Sigmoid colon (tissue), 7 donors: Measurements from ENCODE around the gene DIP2C. TPM values are rescaled to one million over a fixed set of nuclear protein-coding genes. Genes with fewer than 3 reads are reported as not detected.

Source experiments
- DNase-seq: peaks from one replicate; pipeline ENCODE4 v3.0.0-alpha.2; 2019
- H3K27ac ChIP-seq, 4 donors: fragments of 200-600 bp; sonication (generic); one replicate each; pipeline ENCODE4 v1.5.1; 2016 to 2019; ENCODE audit warnings: mild to moderate bottlenecking in 1 of 4
- H3K27me3 ChIP-seq, 3 donors: fragments of 200-600 bp; sonication (generic); one replicate each; pipeline ENCODE4 v1.5.1; 2019; ENCODE audit warnings: mild to moderate bottlenecking in 1 of 3
- H3K36me3 ChIP-seq, 4 donors: fragments of 200-600 bp; sonication (generic); one replicate each; pipeline ENCODE4 v1.5.1; 2016 to 2019
- H3K4me1 ChIP-seq, 4 donors: fragments of 200-600 bp; sonication (generic); one replicate each; pipeline ENCODE4 v1.5.1; 2017 to 2019
- H3K4me3 ChIP-seq, 4 donors: fragments of 200-600 bp; sonication (generic); one replicate each; pipeline ENCODE4 v1.5.1; 2017 to 2019; ENCODE audit warnings: mild to moderate bottlenecking in 2 of 4, moderate library complexity in 1 of 4
- H3K9me3 ChIP-seq, 4 donors: fragments of 200-600 bp in 3 of 4; sonication (generic) in 3 of 4; one replicate each; pipeline versions ENCODE4 v1.5.1 to v1.6.1; 2013 to 2019
- EP300 ChIP-seq, 4 donors: sonication (generic); formaldehyde crosslinking; IDR thresholded peaks; one replicate each; pipeline ENCODE4 v1.6.1; 2017; ENCODE audit warnings: antibody characterized with exemption in 4 of 4
- POLR2A ChIP-seq, 2 donors: fragments of 450-650 bp; IDR thresholded peaks; one replicate each; pipeline ENCODE4 v1.6.1; 2016; ENCODE audit warnings: antibody characterized with exemption in 2 of 2, mild to moderate bottlenecking in 2 of 2, moderate library complexity in 2 of 2
- POLR2AphosphoS5 ChIP-seq, 4 donors: sonication (generic); formaldehyde crosslinking; IDR thresholded peaks; one replicate each; pipeline ENCODE4 v1.6.1; 2017; ENCODE audit warnings: antibody characterized with exemption in 4 of 4
- WGBS, 2 donors: extraction: QIAGEN DNeasy Blood & Tissue Kit; methylation state at CpG; one replicate each; pipeline ENCODE4 v1.1.7; 2013; 5-methylcytosine and 5-hydroxymethylcytosine counted together
- intact Hi-C: fragments of 100-400 bp; cut with DNase I; formaldehyde crosslinking; loops from one replicate; pipeline ENCODE4 v1.15.1; 2023
- polyA plus RNA-seq, 3 donors: library from polyadenylated mRNA; stranded (reverse); fragments of 200-250 nt; gene quantifications; one replicate each; pipeline ENCODE4 v1.2.3, GENCODE V29; 2013
- total RNA-seq, 4 donors: library from RNA; depleted of rRNA; stranded (reverse); fragments of >200 nt; gene quantifications; one replicate each; pipeline ENCODE4 v1.1.0, GENCODE V29; 2016
- TF ChIP-seq, protein P1 (sequence below), 4 experiments: fragments of 450-650 bp in 3 of 4; fragments of 200-600 bp in 1 of 4; IDR thresholded peaks; one replicate each; pipeline ENCODE4 v1.5.1; 2016 to 2019; ENCODE audit warnings: antibody characterized with exemption in 4 of 4, mild to moderate bottlenecking in 3 of 4, moderate library complexity in 2 of 4
- donor health status: healthy with polysubstance abuse.
- donor health status: Bipolar disorder and iron deficiency.
- donor health status: healthy.

The DIP2C gene
- total and polyA plus RNA-seq, 7 donors, result 1.8 to 67.9 (median 42.1) TPM

DNA sequence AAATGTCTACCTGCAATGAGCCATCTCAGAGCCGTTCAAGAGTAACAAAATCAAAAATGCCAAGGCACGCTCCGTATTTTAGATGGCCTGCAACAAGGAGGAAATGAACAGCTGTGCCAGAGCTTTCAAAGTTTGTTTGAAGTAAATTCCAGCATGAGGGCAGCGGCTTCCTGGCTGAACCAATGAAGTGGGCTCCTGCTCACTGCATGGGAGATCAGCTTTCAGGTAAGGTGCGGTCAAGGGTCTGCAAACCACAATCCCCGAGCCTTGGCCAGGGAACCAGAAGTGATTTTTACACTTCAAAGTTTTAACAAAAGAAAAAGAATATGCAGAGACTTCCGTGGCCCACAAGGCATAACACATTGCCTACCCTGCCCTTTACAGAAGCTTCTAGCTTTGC lies 120.6 kb downstream of the DIP2C start:
- intact Hi-C loops, result no loop called here
- H3K27ac ChIP-seq, result no peak overlapping the region
- no peak overlapping the region for H3K4me3 ChIP-seq
- DNase-seq, result no peak
- TF ChIP-seq EP300 (IDR thresholded peaks at IDR 0.05), result no peak
- TF ChIP-seq POLR2AphosphoS5 (IDR thresholded peaks at IDR 0.05), result no peak
- TF ChIP-seq, protein P1, sequence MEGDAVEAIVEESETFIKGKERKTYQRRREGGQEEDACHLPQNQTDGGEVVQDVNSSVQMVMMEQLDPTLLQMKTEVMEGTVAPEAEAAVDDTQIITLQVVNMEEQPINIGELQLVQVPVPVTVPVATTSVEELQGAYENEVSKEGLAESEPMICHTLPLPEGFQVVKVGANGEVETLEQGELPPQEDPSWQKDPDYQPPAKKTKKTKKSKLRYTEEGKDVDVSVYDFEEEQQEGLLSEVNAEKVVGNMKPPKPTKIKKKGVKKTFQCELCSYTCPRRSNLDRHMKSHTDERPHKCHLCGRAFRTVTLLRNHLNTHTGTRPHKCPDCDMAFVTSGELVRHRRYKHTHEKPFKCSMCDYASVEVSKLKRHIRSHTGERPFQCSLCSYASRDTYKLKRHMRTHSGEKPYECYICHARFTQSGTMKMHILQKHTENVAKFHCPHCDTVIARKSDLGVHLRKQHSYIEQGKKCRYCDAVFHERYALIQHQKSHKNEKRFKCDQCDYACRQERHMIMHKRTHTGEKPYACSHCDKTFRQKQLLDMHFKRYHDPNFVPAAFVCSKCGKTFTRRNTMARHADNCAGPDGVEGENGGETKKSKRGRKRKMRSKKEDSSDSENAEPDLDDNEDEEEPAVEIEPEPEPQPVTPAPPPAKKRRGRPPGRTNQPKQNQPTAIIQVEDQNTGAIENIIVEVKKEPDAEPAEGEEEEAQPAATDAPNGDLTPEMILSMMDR (IDR thresholded peaks at IDR 0.05), result no peak
- TF ChIP-seq POLR2A (IDR thresholded peaks at IDR 0.05), result no peak
- H3K27me3 ChIP-seq, result no peaks in the 10 kb centered on the region
- peaks cover 0 to 74% (median 52%) of the 10 kb centered on the region in 4 donors for H3K4me1 ChIP-seq
- 95 to 96% methylated on average over 7 of the region's 7 CpGs for WGBS, 2 donors
- H3K36me3 ChIP-seq, result no peaks in the 10 kb centered on the region
- peaks cover 0 to 4% (median 0%) of the 10 kb centered on the region in 4 donors for H3K9me3 ChIP-seq

DNA sequence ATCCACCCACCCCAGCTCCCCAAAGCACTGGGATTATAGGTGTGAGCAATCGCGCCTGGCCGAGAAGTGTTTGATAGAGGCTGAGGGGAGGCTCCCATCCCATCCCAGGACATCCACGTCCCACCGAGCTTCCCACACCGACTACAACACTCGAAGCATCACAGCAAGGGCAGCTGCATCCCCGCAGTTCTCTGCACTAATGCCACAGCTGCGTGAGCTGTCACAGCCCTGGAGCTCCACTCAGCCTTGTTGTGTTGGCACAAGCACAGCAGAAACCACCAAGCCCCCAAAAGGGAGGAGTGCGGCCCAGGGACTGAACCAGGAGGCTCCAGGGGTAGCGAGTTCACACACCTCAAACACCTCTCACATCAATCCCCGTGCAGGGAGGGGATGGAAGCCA lies 121.6 kb downstream of the DIP2C start:
- Histone ChIP-seq H3K27me3 (no peaks in the 10 kb centered on the region), H3K4me3 (no peak overlapping the region), H3K36me3 (no peaks in the 10 kb centered on the region), H3K27ac (no peak overlapping the region), H3K4me1 (peaks cover 0 to 70% (median 54%) of the 10 kb centered on the region in 4 donors), H3K9me3 (peaks cover 0 to 4% (median 0%) of the 10 kb centered on the region in 4 donors)
- 91 to 96% methylated on average over 12 of the region's 12 CpGs for WGBS, 2 donors
- no peak for DNase-seq
- TF ChIP-seq, protein P1 (IDR thresholded peaks at IDR 0.05), result no peak
- TF ChIP-seq EP300 (IDR thresholded peaks at IDR 0.05) (no peak), POLR2AphosphoS5 (IDR thresholded peaks at IDR 0.05) (no peak), POLR2A (IDR thresholded peaks at IDR 0.05) (no peak)
- intact Hi-C loops, result no loop called here

DNA sequence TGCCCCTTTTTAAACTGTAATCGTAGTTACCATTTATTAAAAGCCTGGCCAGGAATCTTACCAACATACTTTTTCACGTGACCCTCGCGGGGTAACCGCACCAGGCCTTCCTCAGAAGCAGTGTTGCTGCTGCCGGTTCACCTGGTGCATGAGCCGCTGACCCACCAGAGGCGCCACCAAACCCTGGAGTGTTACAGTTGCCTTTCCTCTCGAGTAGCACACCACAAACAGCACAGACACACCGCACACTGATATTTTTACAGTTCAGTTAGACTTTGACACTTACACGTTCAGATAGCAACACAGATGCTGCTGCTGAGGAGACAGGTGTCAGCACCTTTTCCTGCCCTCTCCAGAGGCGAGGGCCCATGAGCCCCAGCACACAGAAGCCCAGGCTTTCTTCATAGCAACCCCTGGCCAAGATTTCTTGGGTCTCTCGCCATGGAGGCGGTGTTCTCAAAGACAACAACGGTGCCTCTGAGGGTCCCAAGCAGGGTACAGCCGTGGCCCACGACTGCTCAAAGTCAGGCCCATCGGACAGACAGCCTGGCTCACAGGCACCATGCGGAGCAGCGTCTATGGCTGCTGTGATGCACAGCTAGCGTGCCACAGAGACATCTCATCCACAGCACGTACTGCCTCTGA lies 123.1 kb downstream of the DIP2C start:
- Histone ChIP-seq H3K27ac (no peak overlapping the region), H3K4me1 (peaks cover 0 to 70% (median 53%) of the 10 kb centered on the region in 4 donors), H3K36me3 (no peaks in the 10 kb centered on the region), H3K4me3 (no peak overlapping the region), H3K9me3 (peaks cover 0 to 4% (median 0%) of the 10 kb centered on the region in 4 donors), H3K27me3 (no peaks in the 10 kb centered on the region)
- TF ChIP-seq, protein P1 (IDR thresholded peaks at IDR 0.05), result no peak
- TF ChIP-seq POLR2A (IDR thresholded peaks at IDR 0.05), result no peak
- TF ChIP-seq EP300 (IDR thresholded peaks at IDR 0.05), result no peak
- TF ChIP-seq POLR2AphosphoS5 (IDR thresholded peaks at IDR 0.05), result no peak
- no peak for DNase-seq
- intact Hi-C loops, result no loop called here
- 78 to 87% methylated on average over 22 of the region's 22 CpGs for WGBS, 2 donors

DNA sequence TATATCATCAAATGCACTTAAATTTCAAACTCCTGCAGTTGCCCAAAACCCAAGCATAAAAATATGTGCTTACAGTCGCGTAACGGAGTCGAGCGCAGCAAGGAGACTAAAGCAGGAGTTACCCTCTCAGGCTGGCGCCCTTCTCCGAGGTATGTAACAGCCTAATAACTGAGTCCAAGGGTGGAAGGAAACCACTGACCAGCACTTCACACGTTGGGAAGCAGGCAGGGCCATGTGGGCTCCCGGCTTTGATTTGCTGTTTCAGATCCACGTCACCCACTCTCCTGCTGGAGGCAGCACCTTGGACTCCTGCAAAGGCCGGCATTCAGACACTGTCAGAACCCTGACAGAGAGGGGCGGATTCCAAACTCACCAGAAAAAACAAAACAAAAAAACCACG lies 123.8 kb downstream of the DIP2C start:
- Histone ChIP-seq H3K36me3 (no peaks in the 10 kb centered on the region), H3K4me1 (peaks cover 0 to 70% (median 49%) of the 10 kb centered on the region in 4 donors), H3K27ac (no peak overlapping the region), H3K27me3 (no peaks in the 10 kb centered on the region), H3K9me3 (peaks cover 0 to 4% (median 0%) of the 10 kb centered on the region in 4 donors), H3K4me3 (no peak overlapping the region)
- TF ChIP-seq POLR2AphosphoS5 (IDR thresholded peaks at IDR 0.05) (no peak), POLR2A (IDR thresholded peaks at IDR 0.05) (no peak), EP300 (IDR thresholded peaks at IDR 0.05) (no peak)
- TF ChIP-seq, protein P1 (IDR thresholded peaks at IDR 0.05), result no peak
- no peak for DNase-seq
- intact Hi-C loops, result no loop called here
- WGBS, 2 donors, result 90 to 92% methylated on average over 13 of the region's 13 CpGs
